ENCODE results near the gene FNDC3B.

FNDC3B gene

GRCh38 chr3:172223870-172224269, 184.5 kb downstream of the FNDC3B start:
- H3K9me3 Mint-ChIP-seq, result no peaks in the 10 kb centered on the region
- no peaks in the 10 kb centered on the region for H3K4me1 Mint-ChIP-seq
- H3K36me3 Mint-ChIP-seq (ENCODE audit: low read depth), result peaks cover 6% of the 10 kb centered on the region
- ATAC-seq (no peak), DNase-seq (no peak)
- H3K4me3 Mint-ChIP-seq, result no peak overlapping the region
- H3K27me3 Mint-ChIP-seq, result no peaks in the 10 kb centered on the region
- H3K27ac Mint-ChIP-seq, result no peak overlapping the region

GRCh38 chr3:172224560-172225214, 185.3 kb downstream of the FNDC3B start:
- Mint-ChIP-seq H3K27me3 (no peaks in the 10 kb centered on the region), H3K27ac (no peak overlapping the region), H3K36me3 (ENCODE audit: low read depth) (peaks cover 11% of the 10 kb centered on the region), H3K9me3 (no peaks in the 10 kb centered on the region), H3K4me3 (no peak overlapping the region), H3K4me1 (no peaks in the 10 kb centered on the region)
- ATAC-seq (no peak), DNase-seq (no peak)

GRCh38 chr3:172225215-172225707, 185.9 kb downstream of the FNDC3B start:
- Mint-ChIP-seq H3K36me3 (ENCODE audit: low read depth) (peaks cover 11% of the 10 kb centered on the region), H3K9me3 (no peaks in the 10 kb centered on the region), H3K4me1 (no peaks in the 10 kb centered on the region), H3K4me3 (no peak overlapping the region), H3K27ac (no peak overlapping the region), H3K27me3 (no peaks in the 10 kb centered on the region)
- no peak for DNase-seq
- ATAC-seq, result no peak

GRCh38 chr3:172226831-172227230, 187.5 kb downstream of the FNDC3B start:
- no peak overlapping the region for H3K4me3 Mint-ChIP-seq
- ATAC-seq (no peak), DNase-seq (no peak)
- H3K27me3 Mint-ChIP-seq, result no peaks in the 10 kb centered on the region
- H3K27ac Mint-ChIP-seq, result no peak overlapping the region
- no peaks in the 10 kb centered on the region for H3K9me3 Mint-ChIP-seq
- H3K36me3 Mint-ChIP-seq (ENCODE audit: low read depth), result peaks cover 19% of the 10 kb centered on the region
- H3K4me1 Mint-ChIP-seq, result no peaks in the 10 kb centered on the region

- H3K36me3 Mint-ChIP-seq (ENCODE audit: low read depth), result peaks cover 19% of the 10 kb centered on the region
- DNase-seq (no peak), ATAC-seq (no peak)
- H3K4me1 Mint-ChIP-seq, result no peaks in the 10 kb centered on the region
- H3K27me3 Mint-ChIP-seq, result no peaks in the 10 kb centered on the region
- H3K4me3 Mint-ChIP-seq, result no peak overlapping the region
- no peaks in the 10 kb centered on the region for H3K9me3 Mint-ChIP-seq
- no peak overlapping the region for H3K27ac Mint-ChIP-seq
Observed at GRCh38 chr3:172227340-172228035, 188.1 kb downstream of the FNDC3B start.

- H3K4me1 Mint-ChIP-seq, result no peaks in the 10 kb centered on the region
- peaks cover 20% of the 10 kb centered on the region for H3K36me3 Mint-ChIP-seq (ENCODE audit: low read depth)
- no peak overlapping the region for H3K27ac Mint-ChIP-seq
- no peak for ATAC-seq
- H3K9me3 Mint-ChIP-seq, result no peaks in the 10 kb centered on the region
- no peak for DNase-seq
- H3K4me3 Mint-ChIP-seq, result no peak overlapping the region
- H3K27me3 Mint-ChIP-seq, result no peaks in the 10 kb centered on the region
Observed at GRCh38 chr3:172228036-172228415, 188.6 kb downstream of the FNDC3B start.

- ATAC-seq (no peak), DNase-seq (no peak)
- H3K4me1 Mint-ChIP-seq, result no peaks in the 10 kb centered on the region
- H3K4me3 Mint-ChIP-seq, result no peak overlapping the region
- no peaks in the 10 kb centered on the region for H3K27me3 Mint-ChIP-seq
- H3K9me3 Mint-ChIP-seq, result no peaks in the 10 kb centered on the region
- H3K36me3 Mint-ChIP-seq (ENCODE audit: low read depth), result peaks cover 20% of the 10 kb centered on the region
- H3K27ac Mint-ChIP-seq, result no peak overlapping the region
Observed at GRCh38 chr3:172229462-172229861, 190.1 kb downstream of the FNDC3B start.

GRCh38 chr3:172231318-172231901, 192.0 kb downstream of the FNDC3B start:
- DNase-seq (no peak), ATAC-seq (no peak)
- Mint-ChIP-seq H3K27ac (no peak overlapping the region), H3K27me3 (no peaks in the 10 kb centered on the region), H3K4me1 (no peaks in the 10 kb centered on the region), H3K36me3 (ENCODE audit: low read depth) (peaks cover 20% of the 10 kb centered on the region), H3K9me3 (no peaks in the 10 kb centered on the region), H3K4me3 (no peak overlapping the region)

GRCh38 chr3:172232579-172233212, 193.3 kb downstream of the FNDC3B start:
- ATAC-seq, result no peak
- H3K27ac Mint-ChIP-seq, result no peak overlapping the region

GRCh38 chr3:172233474-172234277, 194.3 kb downstream of the FNDC3B start:
- peaks cover 16% of the 10 kb centered on the region for H3K36me3 Mint-ChIP-seq (ENCODE audit: low read depth)
- H3K9me3 Mint-ChIP-seq, result no peaks in the 10 kb centered on the region
- H3K4me1 Mint-ChIP-seq, result no peaks in the 10 kb centered on the region
- no peaks in the 10 kb centered on the region for H3K27me3 Mint-ChIP-seq
- DNase-seq (no peak), ATAC-seq (no peak)
- H3K4me3 Mint-ChIP-seq, result no peak overlapping the region
- no peak overlapping the region for H3K27ac Mint-ChIP-seq

More at GRCh38 chr3:172232579-172233212, 193.3 kb downstream of the FNDC3B start:
- H3K4me1 Mint-ChIP-seq, result no peaks in the 10 kb centered on the region
- no peaks in the 10 kb centered on the region for H3K27me3 Mint-ChIP-seq
- DNase-seq, result no peak
- peaks cover 20% of the 10 kb centered on the region for H3K36me3 Mint-ChIP-seq (ENCODE audit: low read depth)
- no peak overlapping the region for H3K4me3 Mint-ChIP-seq
- no peaks in the 10 kb centered on the region for H3K9me3 Mint-ChIP-seq

GRCh38 chr3:172235698-172236097, 196.3 kb downstream of the FNDC3B start:
- DNase-seq (no peak), ATAC-seq (no peak)
- Mint-ChIP-seq H3K9me3 (peaks cover 7% of the 10 kb centered on the region), H3K4me3 (no peak overlapping the region), H3K27me3 (no peaks in the 10 kb centered on the region), H3K27ac (no peak overlapping the region), H3K4me1 (no peaks in the 10 kb centered on the region), H3K36me3 (ENCODE audit: low read depth) (peaks cover 15% of the 10 kb centered on the region)

GRCh38 chr3:172236771-172237742, 197.7 kb downstream of the FNDC3B start:
- no peak for ATAC-seq
- no peak overlapping the region for H3K27ac Mint-ChIP-seq
- H3K36me3 Mint-ChIP-seq (ENCODE audit: low read depth), result peaks cover 23% of the 10 kb centered on the region
- H3K4me3 Mint-ChIP-seq, result no peak overlapping the region
- H3K9me3 Mint-ChIP-seq, result peaks cover 20% of the 10 kb centered on the region
- no peak for DNase-seq
- no peaks in the 10 kb centered on the region for H3K4me1 Mint-ChIP-seq
- H3K27me3 Mint-ChIP-seq, result no peaks in the 10 kb centered on the region

GRCh38 chr3:172238188-172238587, 198.8 kb downstream of the FNDC3B start:
- peaks cover 29% of the 10 kb centered on the region for H3K9me3 Mint-ChIP-seq
- no peaks in the 10 kb centered on the region for H3K27me3 Mint-ChIP-seq
- H3K4me1 Mint-ChIP-seq, result no peaks in the 10 kb centered on the region
- peaks cover 32% of the 10 kb centered on the region for H3K36me3 Mint-ChIP-seq (ENCODE audit: low read depth)
- ATAC-seq, result no peak
- no peak for DNase-seq
- no peak overlapping the region for H3K27ac Mint-ChIP-seq
- no peak overlapping the region for H3K4me3 Mint-ChIP-seq
